GM12891 (cell line): ENCODE data around the gene RIMS1.
"Not testable (repeated sequence)": the region's sequence is repeated elsewhere in the genome, so short reads cannot be mapped to it uniquely, and the experiment has no call there.

Experiments used
- DNase-seq: peaks from one replicate; pipeline ENCODE4 v3.0.0; 2011; ENCODE audit warnings: low spot score; ENCODE audit not compliant: insufficient read length
- FAIRE-seq: peaks from 2 replicates; lab custom pipeline; 2011; peaks lifted over from hg19 to GRCh38; lab: Jason Lieb, UNC
- PAX5 ChIP-seq: IDR thresholded peaks from 2 replicates; pipeline ENCODE4 v1.6.1; 2011; ENCODE audit warnings: low read length, moderate library complexity, mild to moderate bottlenecking; ENCODE audit not compliant: insufficient read depth, severe bottlenecking
- POLR2A ChIP-seq: IDR thresholded peaks from 2 replicates; pipeline ENCODE4 v1.6.1; 2011; ENCODE audit warnings: low read depth, low read length, control low read depth
- POLR2AphosphoS5 ChIP-seq: IDR thresholded peaks from 2 replicates; pipeline ENCODE4 v1.6.1; 2011; ENCODE audit warnings: low read depth, low read length, control low read depth
- POU2F2 ChIP-seq: IDR thresholded peaks from 2 replicates; pipeline ENCODE4 v1.6.1; 2011; ENCODE audit warnings: low read depth, mild to moderate bottlenecking, control low read depth, low read length, moderate library complexity
- SPI1 ChIP-seq: IDR thresholded peaks from 2 replicates; pipeline ENCODE4 v1.6.1; 2011; ENCODE audit warnings: low read depth, low read length, control low read depth
- TAF1 ChIP-seq: IDR thresholded peaks from 2 replicates; pipeline ENCODE4 v1.6.1; 2011; ENCODE audit warnings: low read depth, low read length, control low read depth

The RIMS1 gene

DNA sequence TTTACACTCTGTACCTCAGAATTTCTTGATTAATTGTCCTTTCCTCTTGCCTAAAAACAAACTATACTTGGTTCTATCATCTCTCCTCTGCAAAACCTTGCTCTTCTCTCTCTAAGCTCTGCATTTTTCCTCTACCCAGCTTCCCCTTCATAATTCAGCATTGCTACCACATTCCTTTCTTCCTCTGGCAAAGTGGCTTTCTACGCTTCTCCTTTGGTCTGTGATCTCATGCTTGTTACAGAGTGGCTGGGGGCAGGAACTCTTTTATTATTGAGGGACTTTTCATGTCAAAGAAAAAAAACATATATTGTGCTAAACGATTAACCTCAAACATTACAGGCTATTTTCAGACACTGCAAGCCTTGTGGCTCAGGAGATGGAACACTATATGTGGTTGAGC is 402.2 kb downstream of the RIMS1 start:
- no peak for FAIRE-seq
- TF ChIP-seq POLR2A (no peak), PAX5 (no peak), TAF1 (no peak), POU2F2 (no peak), SPI1 (no peak), POLR2AphosphoS5 (no peak)
- DNase-seq: no peak

DNA sequence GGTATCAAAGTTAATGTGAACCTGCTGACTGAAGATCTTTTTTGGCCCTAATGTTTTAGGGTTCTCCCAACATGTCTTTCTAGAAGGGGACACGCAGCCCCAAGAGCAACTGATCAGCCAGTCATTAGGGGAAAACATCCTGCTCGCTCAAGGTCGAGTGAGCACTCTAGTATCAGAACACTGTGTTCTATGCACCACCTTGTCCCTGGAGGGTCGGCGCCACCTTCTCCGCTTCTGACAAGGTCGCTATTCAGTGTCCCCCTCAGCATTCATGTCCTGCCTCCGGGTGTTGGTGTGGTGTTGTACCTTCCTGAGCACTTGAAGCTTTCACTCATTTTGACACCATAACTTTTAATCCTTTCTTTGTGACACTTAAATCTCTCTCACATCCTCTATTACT is 404.3 kb downstream of the RIMS1 start:
- TF ChIP-seq TAF1 (no peak), POLR2A (no peak), SPI1 (no peak), POU2F2 (no peak), POLR2AphosphoS5 (no peak), PAX5 (no peak)
- DNase-seq: no peak
- no peak for FAIRE-seq

DNA sequence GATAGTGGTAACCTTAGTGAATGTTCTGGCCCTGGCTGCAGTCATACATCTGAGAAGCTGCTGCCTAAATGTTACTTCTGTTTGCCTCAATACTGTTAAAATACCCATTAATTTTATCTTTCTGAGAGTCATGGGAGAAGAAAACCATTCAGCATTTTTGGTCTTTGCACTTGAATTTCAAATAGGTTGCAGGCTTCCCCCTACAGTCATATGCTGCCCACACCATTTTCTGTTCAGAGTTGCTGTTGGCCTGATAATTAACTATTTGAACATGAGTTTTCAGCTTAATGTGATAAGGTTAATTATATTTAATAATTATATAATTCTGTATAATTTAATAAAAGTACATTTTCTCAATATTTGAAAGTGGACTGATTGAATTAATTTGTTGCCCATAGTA is 410.0 kb downstream of the RIMS1 start:
- DNase-seq (no peak), FAIRE-seq (no peak)
- no peak for TF ChIP-seq POLR2A
- TF ChIP-seq PAX5: no peak

DNA sequence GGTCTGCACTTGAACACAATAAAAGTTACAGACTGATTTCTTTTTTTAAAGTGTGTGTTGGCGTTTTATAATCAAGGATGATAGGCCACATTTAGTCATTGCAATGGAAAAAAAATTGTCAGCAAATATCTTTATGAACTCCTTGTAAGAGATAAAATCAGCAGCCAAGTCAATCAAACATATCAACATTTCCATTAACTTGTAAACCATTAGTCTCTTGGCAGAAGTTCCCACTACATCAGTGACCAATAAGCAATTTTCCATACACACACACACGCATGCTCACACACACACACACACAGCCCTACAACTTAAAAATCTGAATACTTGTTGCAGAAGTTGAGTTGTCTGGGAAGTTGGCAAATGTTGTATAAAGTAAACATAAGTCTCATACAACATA is 419.6 kb downstream of the RIMS1 start:
- DNase-seq (no peak), FAIRE-seq (no peak)
- TF ChIP-seq SPI1 (no peak), POU2F2 (no peak), POLR2AphosphoS5 (no peak), PAX5 (no peak), POLR2A (no peak), TAF1 (no peak)

DNA sequence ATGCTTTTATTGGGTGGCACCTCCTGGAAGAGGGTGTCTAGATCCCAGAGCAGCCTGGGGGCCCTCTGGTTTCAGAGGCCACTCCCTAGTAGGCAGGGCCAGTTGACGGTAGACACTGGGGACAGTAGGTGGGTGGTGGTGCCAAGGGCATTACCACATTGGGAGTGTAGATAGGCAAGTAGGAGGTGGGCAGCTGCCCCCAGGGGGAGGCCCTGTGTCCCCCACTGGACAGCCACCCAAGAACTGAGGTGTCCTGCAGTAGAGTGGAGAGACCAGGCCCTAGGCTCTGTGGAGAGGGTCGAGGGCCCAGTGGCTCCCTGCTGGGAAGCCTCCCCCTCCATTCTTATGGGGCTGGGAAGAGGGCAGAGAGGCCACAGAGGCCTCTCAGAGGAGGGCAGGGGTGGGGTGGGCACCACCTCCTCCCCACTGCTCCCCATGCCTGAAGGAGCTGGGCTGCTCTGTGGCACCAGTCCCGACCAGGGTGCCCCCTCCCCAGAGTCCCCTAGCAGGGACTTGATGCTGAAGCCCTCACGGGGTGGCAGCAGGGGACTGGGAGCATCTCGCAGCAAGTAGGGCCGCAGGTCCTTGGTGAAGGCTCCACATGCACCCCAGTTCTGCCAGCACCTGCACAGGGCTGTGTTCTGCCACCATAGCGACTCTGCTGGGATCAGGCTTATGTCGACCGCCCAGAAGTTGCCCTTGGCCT is 430.5 kb downstream of the RIMS1 start:
- DNase-seq (no peak), FAIRE-seq (no peak)

DNA sequence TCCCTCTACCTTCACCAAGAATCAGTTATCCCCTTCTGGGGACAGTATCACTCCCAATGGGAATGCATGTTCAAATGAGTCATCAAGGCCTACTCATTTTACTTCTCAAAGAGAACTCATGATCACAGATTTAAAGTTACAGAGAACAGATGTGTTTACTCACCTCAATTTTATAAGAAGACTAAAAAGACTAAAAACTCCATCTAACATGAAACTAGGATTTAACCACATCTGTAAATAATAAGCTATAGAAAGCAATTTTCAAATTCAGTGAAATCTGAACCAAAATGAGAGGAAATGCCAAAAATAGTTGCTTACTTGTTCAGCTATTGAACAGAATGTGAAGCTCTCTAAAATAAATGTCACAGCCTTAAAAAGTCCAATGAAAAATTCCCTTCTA is 435.4 kb downstream of the RIMS1 start:
- DNase-seq: no peak
- no peak for FAIRE-seq
- TF ChIP-seq POLR2AphosphoS5 (no peak), SPI1 (no peak), PAX5 (no peak), POU2F2 (no peak), TAF1 (no peak), POLR2A (no peak)

More for the DNA sequence above, 430.5 kb downstream of the RIMS1 start:
- TF ChIP-seq POLR2AphosphoS5: no peak

DNA sequence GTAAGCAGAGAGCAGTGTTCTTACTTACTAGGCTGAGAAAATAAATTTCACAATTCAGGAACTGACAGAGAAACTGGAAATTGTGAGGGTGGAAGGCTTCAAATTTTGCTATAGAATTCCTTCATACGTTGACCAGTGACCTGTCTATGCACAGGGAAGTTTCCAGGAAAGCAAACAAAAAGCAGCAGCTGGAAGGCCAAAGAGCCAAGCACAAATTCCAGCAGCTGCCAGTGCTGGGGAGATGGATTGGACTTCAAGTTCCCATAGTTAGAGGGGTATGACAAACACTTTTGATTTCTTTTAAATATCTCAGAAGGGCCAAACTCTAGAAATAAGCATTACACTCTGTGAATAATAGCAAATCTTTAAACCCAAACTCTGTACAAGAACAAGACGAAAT is 436.4 kb downstream of the RIMS1 start:
- TF ChIP-seq POLR2A: no peak
- no peak for TF ChIP-seq POU2F2
- TF ChIP-seq POLR2AphosphoS5: no peak
- no peak for TF ChIP-seq SPI1
- TF ChIP-seq PAX5: no peak
- no peak for TF ChIP-seq TAF1
- no peak for FAIRE-seq
- no peak for DNase-seq

DNA sequence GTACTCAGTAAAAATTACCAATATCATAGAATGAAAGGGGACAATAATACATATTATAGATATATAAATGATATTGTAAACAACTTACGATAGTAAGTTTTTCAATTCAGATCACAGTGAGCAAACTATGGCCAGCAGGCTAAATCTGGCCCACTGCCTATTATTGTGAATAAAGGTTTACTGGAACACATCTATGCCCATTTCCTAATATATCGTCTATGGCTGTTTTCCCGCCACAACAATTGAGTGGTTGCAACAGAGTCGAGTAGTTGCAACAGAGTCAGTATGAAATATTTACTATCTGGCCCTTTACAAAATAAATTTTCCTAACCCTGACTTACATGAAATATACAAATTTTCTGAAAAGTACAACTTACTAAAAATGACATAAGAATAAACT is 438.2 kb downstream of the RIMS1 start:
- TF ChIP-seq PAX5 (no peak), TAF1 (no peak), POU2F2 (no peak), POLR2AphosphoS5 (no peak)
- no peak for FAIRE-seq
- no peak for DNase-seq

DNA sequence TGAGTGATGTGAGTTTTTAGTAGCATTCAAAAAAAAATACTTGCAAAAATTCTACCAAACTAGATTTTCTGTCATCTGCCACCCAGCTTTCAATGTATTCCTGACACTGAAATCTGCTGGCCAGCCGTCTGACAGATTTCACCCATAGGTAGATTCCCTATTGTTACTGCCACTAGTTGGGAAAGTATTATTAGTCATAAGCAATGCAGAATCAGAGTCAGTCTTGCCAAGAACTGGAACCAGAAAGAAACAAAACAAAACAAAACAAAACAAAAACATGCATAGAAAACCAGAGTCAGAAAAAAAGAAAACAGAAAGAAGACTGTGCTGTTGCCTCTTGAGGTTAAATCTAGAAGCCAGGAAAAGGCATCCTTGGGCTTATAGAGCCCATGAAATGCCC is 442.4 kb downstream of the RIMS1 start:
- DNase-seq (no peak), FAIRE-seq (no peak)
- TF ChIP-seq POLR2A (no peak), TAF1 (no peak), PAX5 (no peak), POU2F2 (no peak), SPI1 (no peak), POLR2AphosphoS5 (no peak)

DNA sequence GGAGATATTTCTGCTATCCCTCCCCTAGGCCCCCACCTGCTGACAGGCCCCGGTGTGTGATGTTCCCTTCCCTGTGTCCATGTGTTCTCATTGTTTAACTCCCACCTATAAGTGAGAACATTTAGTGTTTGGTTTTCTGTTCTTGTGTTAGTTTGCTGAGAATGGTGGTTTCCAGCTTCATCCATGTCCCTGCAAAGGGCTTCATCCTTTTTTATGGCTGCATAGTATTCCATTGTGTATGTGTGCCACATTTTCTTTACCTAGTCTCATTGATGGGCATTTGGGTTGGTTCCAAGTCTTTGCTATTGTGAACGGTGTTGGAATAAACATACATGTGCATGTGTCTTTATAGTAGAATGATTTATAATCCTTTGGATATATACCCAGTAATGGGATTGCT is 448.9 kb downstream of the RIMS1 start:
- FAIRE-seq, DNase-seq: not testable (repeated sequence)

DNA sequence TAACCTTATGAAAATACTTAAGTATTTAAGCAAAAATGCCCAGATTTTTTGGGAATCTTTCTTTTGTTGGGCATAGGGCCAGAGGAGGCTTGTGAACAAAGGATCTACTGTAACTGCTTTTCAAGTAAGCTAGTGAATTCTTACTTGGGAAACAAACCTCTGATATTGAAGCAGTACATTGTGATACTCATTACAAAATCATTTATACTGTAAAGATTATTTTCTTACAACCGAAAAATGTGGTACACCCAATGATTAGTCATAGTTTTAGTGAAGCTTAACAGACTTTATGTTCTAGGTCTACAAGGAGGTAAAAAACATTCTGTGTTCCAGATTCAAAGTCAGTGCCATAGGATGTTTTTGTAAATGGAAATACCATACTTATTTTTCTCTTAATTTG is 462.6 kb downstream of the RIMS1 start:
- no peak for TF ChIP-seq POLR2A
- TF ChIP-seq SPI1: no peak
- TF ChIP-seq POU2F2: no peak
- no peak for TF ChIP-seq POLR2AphosphoS5
- TF ChIP-seq TAF1: no peak
- TF ChIP-seq PAX5: no peak
- FAIRE-seq (no peak), DNase-seq (no peak)
